PC-9 (cell line): ENCODE measurements around the gene SERPING1. TPM values are rescaled to one million over a fixed set of nuclear protein-coding genes. Genes with fewer than 3 reads are reported as not detected.
A peak's percentile ranks its signal among the peaks of the same experiment; 100 is the strongest.

Experiments
- BruUV-seq: library from RNA; stranded (reverse); fragments of 400-500 nt; replicated peaks from 2 replicates; lab custom pipeline; 2021; lab: Mats Ljungman, UMichigan
- CTCF ChIA-PET: fragments of 300-600 bp; sonication (Branson Sonifier 250); formaldehyde crosslinking; loops from one replicate; lab custom pipeline; 2022; ENCODE audit warnings: antibody characterized with exemption; lab: Charles Lee
- POLR2A ChIA-PET: fragments of 300-600 bp; sonication (Branson Sonifier 250); formaldehyde crosslinking; loops from one replicate; lab custom pipeline; 2022; ENCODE audit warnings: antibody characterized with exemption; ENCODE audit not compliant: unreplicated experiment; lab: Charles Lee
- DNase-seq, 2 experiments: peaks; one replicate each; pipeline versions ENCODE4 v3.0.0 to v3.0.0-alpha.2; 2015 to 2022; ENCODE audit warnings: mixed read lengths in 1 of 2
- H2AFZ ChIP-seq: fragments of 200-600 bp; sonication (generic); 2 replicates; pipeline ENCODE4 v1.8.1; 2017; ENCODE audit warnings: antibody characterized with exemption
- H3F3A ChIP-seq: fragments of 200-600 bp; sonication (generic); 2 replicates; pipeline ENCODE4 v1.8.1; 2017; ENCODE audit warnings: antibody characterized with exemption, mild to moderate bottlenecking, low read depth; ENCODE audit not compliant: insufficient read depth
- H3K27ac ChIP-seq: fragments of 200-600 bp; sonication (generic); 2 replicates; pipeline ENCODE4 v1.6.1; 2016; ENCODE audit warnings: mixed run types
- H3K27me3 ChIP-seq: fragments of 200-600 bp; sonication (generic); 2 replicates; pipeline ENCODE4 v1.6.1; 2016; ENCODE audit warnings: low read depth, mixed run types; ENCODE audit not compliant: insufficient read depth
- H3K36me3 ChIP-seq: fragments of 200-600 bp; sonication (generic); 2 replicates; pipeline ENCODE4 v1.6.1; 2016; ENCODE audit warnings: low read depth, mixed run types
- H3K4me1 ChIP-seq: fragments of 200-600 bp; sonication (generic); replicated peaks from 2 replicates; pipeline ENCODE4 v1.6.1; 2016; ENCODE audit warnings: mixed run types; ENCODE audit not compliant: insufficient read depth
- H3K4me2 ChIP-seq: fragments of 200-600 bp; sonication (generic); 2 replicates; pipeline ENCODE4 v1.6.1; 2017; ENCODE audit warnings: mixed run types
- H3K4me3 ChIP-seq: fragments of 200-600 bp; sonication (generic); 2 replicates; pipeline ENCODE4 v1.6.1; 2016; ENCODE audit warnings: mixed run types
- H3K79me2 ChIP-seq: fragments of 200-600 bp; sonication (generic); 2 replicates; pipeline ENCODE4 v1.6.1; 2017; ENCODE audit warnings: low read depth, mixed run types
- H3K9me2 ChIP-seq: fragments of 200-600 bp; sonication (generic); 2 replicates; pipeline ENCODE4 v1.8.1; 2017; ENCODE audit warnings: mild to moderate bottlenecking; ENCODE audit not compliant: insufficient read depth
- H3K9me3 ChIP-seq: fragments of 200-600 bp; sonication (generic); 2 replicates; pipeline ENCODE4 v1.8.1; 2016; ENCODE audit warnings: low read depth; ENCODE audit not compliant: insufficient read depth
- H4K20me1 ChIP-seq: fragments of 200-600 bp; sonication (generic); 2 replicates; pipeline ENCODE4 v1.8.1; 2017; ENCODE audit not compliant: insufficient read depth
- EZH2 ChIP-seq: fragments of 200-600 bp; sonication (generic); IDR thresholded peaks from 2 replicates; pipeline ENCODE4 v1.8.0; 2017; ENCODE audit warnings: antibody characterized with exemption, low read depth
- intact Hi-C: fragments of 100-400 bp; cut with micrococcal nuclease; formaldehyde crosslinking; loops from one replicate; pipeline ENCODE4 v1.10.0; 2022; ENCODE audit not compliant: unreplicated experiment
- total RNA-seq: library from RNA; stranded (reverse); gene quantifications from 2 replicates; pipeline ENCODE4 v1.2.3, GENCODE V29; 2021
- TF ChIP-seq, protein P1 (sequence below): fragments of 200-600 bp; sonication (generic); conservative IDR thresholded peaks from 2 replicates; pipeline ENCODE4 v1.6.1; 2017; ENCODE audit warnings: mixed run types, antibody characterized with exemption, mild to moderate bottlenecking, moderate library complexity

SERPING1 gene
- total RNA-seq, 1 experiment from 2014 or later = 3.1 TPM

DNA sequence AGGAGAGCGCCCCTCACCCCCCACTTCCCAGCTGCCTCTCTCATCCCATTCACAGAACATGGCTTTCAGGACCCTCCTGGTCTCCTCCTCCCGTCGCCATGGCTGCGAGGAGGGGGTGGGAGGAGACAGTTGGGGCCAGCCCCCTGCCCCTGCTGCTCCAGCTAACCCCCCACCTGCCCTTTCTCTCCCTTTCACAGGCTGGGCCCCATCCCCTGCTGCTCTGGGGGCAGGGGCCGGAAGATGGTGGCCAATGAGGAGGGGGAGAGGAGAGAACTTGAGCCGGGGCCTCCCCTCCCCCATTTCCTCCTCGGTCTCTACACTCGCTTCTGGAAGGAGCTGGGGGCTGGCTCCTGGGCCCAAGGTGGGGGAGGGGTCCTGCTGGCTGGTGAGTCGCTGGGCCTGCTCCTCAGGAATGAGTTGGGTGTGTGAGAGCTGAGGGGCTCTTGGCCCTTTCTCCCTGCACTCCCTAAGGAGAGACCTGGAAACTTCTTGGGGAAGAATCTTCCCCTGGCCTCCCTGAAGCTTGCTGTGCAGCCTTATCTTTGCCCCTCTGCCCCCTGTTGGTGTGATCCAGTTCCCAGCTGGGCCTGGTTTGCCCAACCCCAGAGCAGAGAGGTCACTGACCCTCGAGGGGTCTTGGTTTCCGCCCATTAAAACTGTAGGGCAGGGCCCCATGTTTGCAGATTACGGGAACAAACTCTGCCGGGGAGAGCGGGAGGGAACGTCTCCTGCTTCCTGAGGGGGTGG, 42.0 kb downstream of the SERPING1 start:
- no peak overlapping the region for H3K4me2 ChIP-seq
- no peaks in the 10 kb centered on the region; the same call in 1 of the 2 replicates for H3K4me1 ChIP-seq
- H3K4me3 ChIP-seq = no peak overlapping the region
- H3K36me3 ChIP-seq = no peaks in the 10 kb centered on the region
- H2AFZ ChIP-seq = no peak overlapping the region
- no peaks in the 10 kb centered on the region for H4K20me1 ChIP-seq
- no peaks in the 10 kb centered on the region for H3K27me3 ChIP-seq
- H3K79me2 ChIP-seq = no peaks in the 10 kb centered on the region
- ChIA-PET POLR2A (no interaction called here), CTCF (interaction anchor here (0.5 to 1.3 kb wide), 4 partner anchors 9 to 182 kb away, joined by 3 to 8 read pairs (median 6); no protein-coding TSS in a partner anchor)
- no peaks in the 10 kb centered on the region for H3F3A ChIP-seq
- no TSS peak for BruUV-seq
- intact Hi-C loops = no loop called here
- peak in 1 of 2 experiments; percentile 43 for DNase-seq
- H3K27ac ChIP-seq = no peak overlapping the region
- H3K9me3 ChIP-seq = no peaks in the 10 kb centered on the region
- no peak for TF ChIP-seq EZH2
- TF ChIP-seq, protein P1, sequence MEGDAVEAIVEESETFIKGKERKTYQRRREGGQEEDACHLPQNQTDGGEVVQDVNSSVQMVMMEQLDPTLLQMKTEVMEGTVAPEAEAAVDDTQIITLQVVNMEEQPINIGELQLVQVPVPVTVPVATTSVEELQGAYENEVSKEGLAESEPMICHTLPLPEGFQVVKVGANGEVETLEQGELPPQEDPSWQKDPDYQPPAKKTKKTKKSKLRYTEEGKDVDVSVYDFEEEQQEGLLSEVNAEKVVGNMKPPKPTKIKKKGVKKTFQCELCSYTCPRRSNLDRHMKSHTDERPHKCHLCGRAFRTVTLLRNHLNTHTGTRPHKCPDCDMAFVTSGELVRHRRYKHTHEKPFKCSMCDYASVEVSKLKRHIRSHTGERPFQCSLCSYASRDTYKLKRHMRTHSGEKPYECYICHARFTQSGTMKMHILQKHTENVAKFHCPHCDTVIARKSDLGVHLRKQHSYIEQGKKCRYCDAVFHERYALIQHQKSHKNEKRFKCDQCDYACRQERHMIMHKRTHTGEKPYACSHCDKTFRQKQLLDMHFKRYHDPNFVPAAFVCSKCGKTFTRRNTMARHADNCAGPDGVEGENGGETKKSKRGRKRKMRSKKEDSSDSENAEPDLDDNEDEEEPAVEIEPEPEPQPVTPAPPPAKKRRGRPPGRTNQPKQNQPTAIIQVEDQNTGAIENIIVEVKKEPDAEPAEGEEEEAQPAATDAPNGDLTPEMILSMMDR = no peak
- no peaks in the 10 kb centered on the region for H3K9me2 ChIP-seq

DNA sequence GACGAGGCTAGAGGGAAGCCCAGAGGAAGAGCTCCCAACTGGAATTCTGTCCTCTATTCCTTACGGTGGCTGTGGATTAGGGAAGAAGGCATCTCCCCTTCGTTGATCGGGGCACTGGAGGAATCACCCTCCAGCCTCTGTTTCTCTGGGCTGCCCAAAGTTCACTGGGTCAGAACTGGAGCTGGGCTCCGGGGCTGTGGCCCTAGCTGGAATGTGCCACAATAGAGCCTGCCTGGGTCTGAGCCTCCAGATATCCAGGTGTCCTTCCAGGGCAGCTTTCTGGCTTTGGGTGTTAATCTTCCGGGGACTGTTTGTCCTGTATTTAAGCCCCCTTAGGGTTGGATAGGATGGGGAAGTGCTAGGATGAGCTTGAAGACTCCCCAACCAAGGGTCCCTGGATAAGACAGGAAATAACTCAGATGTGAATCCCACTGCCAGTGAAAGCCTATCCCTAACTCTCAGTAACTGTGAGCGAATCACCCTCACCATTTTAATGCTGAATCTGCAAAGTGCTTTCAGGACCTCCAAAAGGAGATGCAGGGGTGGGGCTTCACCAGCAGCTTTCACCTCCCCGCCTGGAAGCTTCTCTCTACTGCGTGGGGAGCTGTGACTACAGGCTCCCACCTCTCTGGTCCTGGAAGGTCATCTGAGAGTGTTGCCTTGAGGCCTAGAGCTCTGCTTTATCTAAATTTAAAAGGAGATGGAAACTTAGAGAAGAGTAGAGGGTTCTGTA, 42.7 kb downstream of the SERPING1 start:
- CTCF ChIA-PET = interaction anchor here (0.7 to 2.7 kb wide), 5 partner anchors 9 to 294 kb away, joined by 3 to 26 read pairs (median 4); partner anchors contain the start of gene UBE2L6
- H3K27ac ChIP-seq = no peak overlapping the region

More for the DNA sequence above, 42.7 kb downstream of the SERPING1 start:
- Histone ChIP-seq H3K79me2 (no peaks in the 10 kb centered on the region), H3K4me1 (peaks cover 3% of the 10 kb centered on the region; the same call in 1 of the 2 replicates), H3K9me2 (no peaks in the 10 kb centered on the region), H3K36me3 (no peaks in the 10 kb centered on the region), H3K4me3 (no peak overlapping the region), H3K27me3 (peaks cover 4% of the 10 kb centered on the region; the same call in 1 of the 2 replicates), H3K9me3 (no peaks in the 10 kb centered on the region), H2AFZ (no peak overlapping the region), H3F3A (no peaks in the 10 kb centered on the region), H4K20me1 (no peaks in the 10 kb centered on the region), H3K4me2 (no peak overlapping the region)
- TF ChIP-seq, protein P1 = no peak
- no peak for TF ChIP-seq EZH2
- no peak for DNase-seq
- POLR2A ChIA-PET = interaction anchor here (0.6 to 0.7 kb wide), 2 partner anchors 26 to 147 kb away, joined by 3 to 8 read pairs; no protein-coding TSS in a partner anchor
- TSS peak; percentile 12 for BruUV-seq
- intact Hi-C loops = no loop called here
